ENCODE data around the gene PTPRM.

Gene PTPRM

GRCh38 chr18:8350628-8351027, 783.5 kb downstream of the PTPRM start:
- H3K27ac ChIP-seq (ENCODE audit: low read depth, low read length, severe bottlenecking) = no peak overlapping the region
- H3K4me1 ChIP-seq (ENCODE audit: control insufficient read depth, insufficient read depth, low read length, poor library complexity, severe bottlenecking) = no peaks in the 10 kb centered on the region
- H3K4me3 ChIP-seq (ENCODE audit: extremely low read depth, insufficient read depth, low read length, poor library complexity, severe bottlenecking) = no peak overlapping the region
- no peaks in the 10 kb centered on the region for H3K36me3 ChIP-seq (ENCODE audit: control insufficient read depth, insufficient read depth, low read length)
- WGBS, 2 experiments (ENCODE audit: insufficient coverage in 2 of 2) = 63 to 91% methylated on average over 3 to 4 of the region's 5 CpGs
- no peaks in the 10 kb centered on the region for H3K9me3 ChIP-seq (ENCODE audit: control insufficient read depth, low read length)

GRCh38 chr18:8351161-8351560, 784.0 kb downstream of the PTPRM start:
- no peak overlapping the region for H3K27ac ChIP-seq (ENCODE audit: low read depth, low read length, severe bottlenecking)
- no peaks in the 10 kb centered on the region for H3K4me1 ChIP-seq (ENCODE audit: control insufficient read depth, insufficient read depth, low read length, poor library complexity, severe bottlenecking)
- 89 to 100% methylated on average over 1 to 2 of the region's 3 CpGs for WGBS, 2 experiments (ENCODE audit: insufficient coverage in 2 of 2)
- H3K9me3 ChIP-seq (ENCODE audit: control insufficient read depth, low read length) = no peaks in the 10 kb centered on the region
- H3K4me3 ChIP-seq (ENCODE audit: extremely low read depth, insufficient read depth, low read length, poor library complexity, severe bottlenecking) = no peak overlapping the region
- no peaks in the 10 kb centered on the region for H3K36me3 ChIP-seq (ENCODE audit: control insufficient read depth, insufficient read depth, low read length)

- no peaks in the 10 kb centered on the region for H3K36me3 ChIP-seq (ENCODE audit: control insufficient read depth, insufficient read depth, low read length)
- no peaks in the 10 kb centered on the region for H3K9me3 ChIP-seq (ENCODE audit: control insufficient read depth, low read length)
- H3K4me1 ChIP-seq (ENCODE audit: control insufficient read depth, insufficient read depth, low read length, poor library complexity, severe bottlenecking) = peaks cover 5% of the 10 kb centered on the region
- H3K4me3 ChIP-seq (ENCODE audit: extremely low read depth, insufficient read depth, low read length, poor library complexity, severe bottlenecking) = no peak overlapping the region
- no peak overlapping the region for H3K27ac ChIP-seq (ENCODE audit: low read depth, low read length, severe bottlenecking)
- WGBS, 2 experiments (ENCODE audit: insufficient coverage in 2 of 2) = 48 to 70% methylated on average over 3 to 5 of the region's 5 CpGs
Measured at GRCh38 chr18:8354304-8354703, 787.2 kb downstream of the PTPRM start.

- WGBS, 2 experiments (ENCODE audit: insufficient coverage in 2 of 2) = 95 to 96% methylated on average over 2 to 3 of the region's 3 CpGs
- no peaks in the 10 kb centered on the region for H3K9me3 ChIP-seq (ENCODE audit: control insufficient read depth, low read length)
- H3K4me1 ChIP-seq (ENCODE audit: control insufficient read depth, insufficient read depth, low read length, poor library complexity, severe bottlenecking) = peaks cover 5% of the 10 kb centered on the region
- no peaks in the 10 kb centered on the region for H3K36me3 ChIP-seq (ENCODE audit: control insufficient read depth, insufficient read depth, low read length)
- no peak overlapping the region for H3K27ac ChIP-seq (ENCODE audit: low read depth, low read length, severe bottlenecking)
- no peak overlapping the region for H3K4me3 ChIP-seq (ENCODE audit: extremely low read depth, insufficient read depth, low read length, poor library complexity, severe bottlenecking)
Measured at GRCh38 chr18:8356001-8356400, 788.9 kb downstream of the PTPRM start.

- H3K36me3 ChIP-seq (ENCODE audit: control insufficient read depth, insufficient read depth, low read length) = no peaks in the 10 kb centered on the region
- 56 to 80% methylated on average over 1 to 4 of the region's 10 CpGs for WGBS, 2 experiments (ENCODE audit: insufficient coverage in 2 of 2)
- peaks cover 5% of the 10 kb centered on the region for H3K4me1 ChIP-seq (ENCODE audit: control insufficient read depth, insufficient read depth, low read length, poor library complexity, severe bottlenecking)
- H3K4me3 ChIP-seq (ENCODE audit: extremely low read depth, insufficient read depth, low read length, poor library complexity, severe bottlenecking) = no peak overlapping the region
- H3K27ac ChIP-seq (ENCODE audit: low read depth, low read length, severe bottlenecking) = no peak overlapping the region
- H3K9me3 ChIP-seq (ENCODE audit: control insufficient read depth, low read length) = no peaks in the 10 kb centered on the region
Measured at GRCh38 chr18:8357320-8357719, 790.2 kb downstream of the PTPRM start.

- no peaks in the 10 kb centered on the region for H3K9me3 ChIP-seq (ENCODE audit: control insufficient read depth, low read length)
- 68 to 78% methylated on average over 3 to 4 of the region's 6 CpGs for WGBS, 2 experiments (ENCODE audit: insufficient coverage in 2 of 2)
- no peak overlapping the region for H3K27ac ChIP-seq (ENCODE audit: low read depth, low read length, severe bottlenecking)
- peaks cover 5% of the 10 kb centered on the region for H3K4me1 ChIP-seq (ENCODE audit: control insufficient read depth, insufficient read depth, low read length, poor library complexity, severe bottlenecking)
- no peak overlapping the region for H3K4me3 ChIP-seq (ENCODE audit: extremely low read depth, insufficient read depth, low read length, poor library complexity, severe bottlenecking)
- no peaks in the 10 kb centered on the region for H3K36me3 ChIP-seq (ENCODE audit: control insufficient read depth, insufficient read depth, low read length)
Measured at GRCh38 chr18:8358033-8358765, 791.1 kb downstream of the PTPRM start.

GRCh38 chr18:8359076-8359475, 792.0 kb downstream of the PTPRM start:
- Histone ChIP-seq H3K27ac (ENCODE audit: low read depth, low read length, severe bottlenecking) (no peak overlapping the region), H3K9me3 (ENCODE audit: control insufficient read depth, low read length) (no peaks in the 10 kb centered on the region), H3K4me3 (ENCODE audit: extremely low read depth, insufficient read depth, low read length, poor library complexity, severe bottlenecking) (no peak overlapping the region), H3K36me3 (ENCODE audit: control insufficient read depth, insufficient read depth, low read length) (no peaks in the 10 kb centered on the region), H3K4me1 (ENCODE audit: control insufficient read depth, insufficient read depth, low read length, poor library complexity, severe bottlenecking) (peaks cover 5% of the 10 kb centered on the region)
- 75 to 82% methylated on average over 6 of the region's 6 CpGs for WGBS, 2 experiments (ENCODE audit: insufficient coverage in 2 of 2)

GRCh38 chr18:8359481-8359880, 792.4 kb downstream of the PTPRM start:
- Histone ChIP-seq H3K9me3 (ENCODE audit: control insufficient read depth, low read length) (no peaks in the 10 kb centered on the region), H3K4me3 (ENCODE audit: extremely low read depth, insufficient read depth, low read length, poor library complexity, severe bottlenecking) (no peak overlapping the region), H3K4me1 (ENCODE audit: control insufficient read depth, insufficient read depth, low read length, poor library complexity, severe bottlenecking) (peaks cover 5% of the 10 kb centered on the region), H3K36me3 (ENCODE audit: control insufficient read depth, insufficient read depth, low read length) (no peaks in the 10 kb centered on the region), H3K27ac (ENCODE audit: low read depth, low read length, severe bottlenecking) (no peak overlapping the region)
- 92 to 94% methylated on average over 8 of the region's 8 CpGs for WGBS, 2 experiments (ENCODE audit: insufficient coverage in 2 of 2)

- H3K4me3 ChIP-seq (ENCODE audit: extremely low read depth, insufficient read depth, low read length, poor library complexity, severe bottlenecking) = no peak overlapping the region
- H3K36me3 ChIP-seq (ENCODE audit: control insufficient read depth, insufficient read depth, low read length) = no peaks in the 10 kb centered on the region
- H3K9me3 ChIP-seq (ENCODE audit: control insufficient read depth, low read length) = no peaks in the 10 kb centered on the region
- no peak overlapping the region for H3K27ac ChIP-seq (ENCODE audit: low read depth, low read length, severe bottlenecking)
- peaks cover 5% of the 10 kb centered on the region for H3K4me1 ChIP-seq (ENCODE audit: control insufficient read depth, insufficient read depth, low read length, poor library complexity, severe bottlenecking)
- WGBS, 2 experiments (ENCODE audit: insufficient coverage in 2 of 2) = 71 to 74% methylated on average over 5 of the region's 5 CpGs
Measured at GRCh38 chr18:8361941-8362471, 794.9 kb downstream of the PTPRM start.

GRCh38 chr18:8362863-8363262, 795.7 kb downstream of the PTPRM start:
- Histone ChIP-seq H3K27ac (ENCODE audit: low read depth, low read length, severe bottlenecking) (no peak overlapping the region), H3K36me3 (ENCODE audit: control insufficient read depth, insufficient read depth, low read length) (no peaks in the 10 kb centered on the region), H3K4me1 (ENCODE audit: control insufficient read depth, insufficient read depth, low read length, poor library complexity, severe bottlenecking) (peaks cover 5% of the 10 kb centered on the region), H3K4me3 (ENCODE audit: extremely low read depth, insufficient read depth, low read length, poor library complexity, severe bottlenecking) (no peak overlapping the region), H3K9me3 (ENCODE audit: control insufficient read depth, low read length) (no peaks in the 10 kb centered on the region)
- WGBS, 2 experiments (ENCODE audit: insufficient coverage in 2 of 2) = 92 to 96% methylated on average over 2 to 4 of the region's 5 CpGs

- whole genome bisulfite sequencing, 2 experiments (ENCODE audit: insufficient coverage in 2 of 2) = 100% methylated on average over 2 of the region's 2 CpGs; no CpG with 5 or more reads in 1 of the 2 experiments
- Histone ChIP-seq H3K9me3 (ENCODE audit: control insufficient read depth, low read length) (no peaks in the 10 kb centered on the region), H3K36me3 (ENCODE audit: control insufficient read depth, insufficient read depth, low read length) (no peaks in the 10 kb centered on the region), H3K4me1 (ENCODE audit: control insufficient read depth, insufficient read depth, low read length, poor library complexity, severe bottlenecking) (peaks cover 2% of the 10 kb centered on the region), H3K4me3 (ENCODE audit: extremely low read depth, insufficient read depth, low read length, poor library complexity, severe bottlenecking) (no peak overlapping the region), H3K27ac (ENCODE audit: low read depth, low read length, severe bottlenecking) (no peak overlapping the region)
Measured at GRCh38 chr18:8364385-8364784, 797.3 kb downstream of the PTPRM start.

All from mesodermal cell (in vitro differentiated cells).